ENCODE measurements around the gene FBXO7.

- TF ChIP-seq CTCF (IDR thresholded peaks at IDR 0.05; ENCODE audit: insufficient read depth, low read length) (no peak), POLR2AphosphoS5 (IDR thresholded peaks at IDR 0.05; ENCODE audit: low read depth) (no peak)
These were observed 44.3 kb upstream of the FBXO7 start for GRCh38 chr22:32430352-32430751.

All from HL-60 (cell line).